ENCODE data around the gene SCAMP4.

Gene SCAMP4

DNA sequence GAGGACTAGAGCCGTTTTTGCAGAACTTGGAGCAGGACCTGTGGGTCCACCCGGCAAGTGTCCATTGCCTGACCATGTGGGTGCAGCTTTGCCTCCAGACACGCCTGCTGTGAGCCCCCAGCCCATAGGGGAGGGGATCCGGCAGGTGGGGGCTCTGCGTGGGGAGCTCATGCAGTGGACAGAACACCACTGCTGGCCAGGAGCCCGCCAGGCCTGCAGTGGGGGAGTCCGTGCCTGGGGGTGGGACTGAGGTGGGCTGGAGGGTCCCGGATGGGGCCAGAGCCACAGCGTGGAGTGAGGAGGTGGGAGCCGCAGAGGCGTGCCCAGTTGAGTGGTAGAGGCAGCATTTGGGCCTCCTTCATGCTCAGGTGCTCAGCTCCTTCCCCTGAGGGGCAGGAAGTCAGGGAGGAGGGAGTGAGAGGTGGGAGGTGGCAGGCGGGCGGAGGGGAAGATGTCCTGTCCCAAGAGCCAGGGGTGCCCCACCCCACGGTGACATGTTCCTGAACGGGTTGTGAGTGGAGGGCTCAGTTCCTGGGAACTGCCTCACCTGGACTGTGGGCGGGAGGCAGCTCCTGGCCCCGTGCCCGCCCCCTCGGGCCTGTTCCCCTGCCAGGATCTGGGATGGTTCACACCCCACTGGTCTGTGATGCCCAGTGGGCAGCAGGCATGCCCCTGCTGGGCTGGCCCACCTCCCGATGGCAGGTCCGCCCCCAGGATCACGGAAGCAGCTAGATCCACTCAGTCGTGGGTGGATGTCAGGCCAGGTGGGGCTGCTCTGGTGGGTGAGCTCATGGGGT, 8.8 kb downstream of the SCAMP4 start:
- TF ChIP-seq, protein P1, sequence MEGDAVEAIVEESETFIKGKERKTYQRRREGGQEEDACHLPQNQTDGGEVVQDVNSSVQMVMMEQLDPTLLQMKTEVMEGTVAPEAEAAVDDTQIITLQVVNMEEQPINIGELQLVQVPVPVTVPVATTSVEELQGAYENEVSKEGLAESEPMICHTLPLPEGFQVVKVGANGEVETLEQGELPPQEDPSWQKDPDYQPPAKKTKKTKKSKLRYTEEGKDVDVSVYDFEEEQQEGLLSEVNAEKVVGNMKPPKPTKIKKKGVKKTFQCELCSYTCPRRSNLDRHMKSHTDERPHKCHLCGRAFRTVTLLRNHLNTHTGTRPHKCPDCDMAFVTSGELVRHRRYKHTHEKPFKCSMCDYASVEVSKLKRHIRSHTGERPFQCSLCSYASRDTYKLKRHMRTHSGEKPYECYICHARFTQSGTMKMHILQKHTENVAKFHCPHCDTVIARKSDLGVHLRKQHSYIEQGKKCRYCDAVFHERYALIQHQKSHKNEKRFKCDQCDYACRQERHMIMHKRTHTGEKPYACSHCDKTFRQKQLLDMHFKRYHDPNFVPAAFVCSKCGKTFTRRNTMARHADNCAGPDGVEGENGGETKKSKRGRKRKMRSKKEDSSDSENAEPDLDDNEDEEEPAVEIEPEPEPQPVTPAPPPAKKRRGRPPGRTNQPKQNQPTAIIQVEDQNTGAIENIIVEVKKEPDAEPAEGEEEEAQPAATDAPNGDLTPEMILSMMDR (IDR thresholded peaks at IDR 0.05; ENCODE audit: poor library complexity, severe bottlenecking), result no peak
- ATAC-seq (ENCODE audit: low read depth), result peak; percentile 10; the same call in 1 of the 3 replicates
- no peak for DNase-seq (ENCODE audit: low spot score)
- no peaks in the 10 kb centered on the region for H3K27me3 ChIP-seq (ENCODE audit: insufficient read depth, poor library complexity, severe bottlenecking)
- H3K36me3 ChIP-seq (ENCODE audit: low read depth), result peaks cover 9% of the 10 kb centered on the region; the same call in 1 of the 2 replicates
- no peaks in the 10 kb centered on the region for H3K9me3 ChIP-seq (ENCODE audit: severe bottlenecking)
- H3K4me1 ChIP-seq (ENCODE audit: insufficient read depth, poor library complexity, severe bottlenecking), result peaks cover 6% of the 10 kb centered on the region
- no peak overlapping the region for H3K4me3 ChIP-seq (ENCODE audit: severe bottlenecking)
- no peak overlapping the region for H3K27ac ChIP-seq (ENCODE audit: poor library complexity, severe bottlenecking)

DNA sequence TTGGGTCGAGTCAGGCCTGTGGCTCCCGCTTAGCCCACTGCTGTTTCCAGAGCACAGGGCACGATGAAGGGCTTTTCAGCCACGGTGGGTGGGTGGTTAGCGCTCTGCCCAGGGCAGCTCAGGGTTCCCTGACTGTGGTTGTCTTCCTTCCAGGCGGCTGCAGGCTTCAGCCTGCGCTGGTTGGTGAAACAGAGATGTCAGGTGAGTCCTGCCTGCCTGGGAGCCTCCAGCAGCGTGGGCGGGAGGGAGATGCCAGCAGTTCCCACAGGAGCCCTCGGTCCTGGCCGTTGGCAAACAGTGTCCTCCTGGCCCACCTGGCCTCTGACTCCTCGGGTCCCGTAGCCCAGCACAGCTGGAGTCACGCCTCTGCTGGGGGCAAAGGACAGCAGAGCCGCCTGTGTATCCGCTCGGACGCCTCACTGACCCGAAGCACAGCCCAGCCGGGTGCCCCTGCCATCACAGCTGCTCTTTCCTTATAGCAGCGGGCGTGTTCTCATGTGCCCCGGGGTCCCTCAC, 9.7 kb downstream of the SCAMP4 start:
- H3K4me3 ChIP-seq (ENCODE audit: severe bottlenecking), result no peak overlapping the region
- no peaks in the 10 kb centered on the region for H3K9me3 ChIP-seq (ENCODE audit: severe bottlenecking)
- DNase-seq (ENCODE audit: low spot score) (no peak), ATAC-seq (ENCODE audit: low read depth) (no peak)
- peaks cover 16% of the 10 kb centered on the region for H3K36me3 ChIP-seq (ENCODE audit: low read depth)
- no peak overlapping the region for H3K27ac ChIP-seq (ENCODE audit: poor library complexity, severe bottlenecking)
- TF ChIP-seq, protein P1 (IDR thresholded peaks at IDR 0.05; ENCODE audit: poor library complexity, severe bottlenecking), result no peak
- peaks cover 6% of the 10 kb centered on the region for H3K4me1 ChIP-seq (ENCODE audit: insufficient read depth, poor library complexity, severe bottlenecking)
- H3K27me3 ChIP-seq (ENCODE audit: insufficient read depth, poor library complexity, severe bottlenecking), result no peaks in the 10 kb centered on the region

DNA sequence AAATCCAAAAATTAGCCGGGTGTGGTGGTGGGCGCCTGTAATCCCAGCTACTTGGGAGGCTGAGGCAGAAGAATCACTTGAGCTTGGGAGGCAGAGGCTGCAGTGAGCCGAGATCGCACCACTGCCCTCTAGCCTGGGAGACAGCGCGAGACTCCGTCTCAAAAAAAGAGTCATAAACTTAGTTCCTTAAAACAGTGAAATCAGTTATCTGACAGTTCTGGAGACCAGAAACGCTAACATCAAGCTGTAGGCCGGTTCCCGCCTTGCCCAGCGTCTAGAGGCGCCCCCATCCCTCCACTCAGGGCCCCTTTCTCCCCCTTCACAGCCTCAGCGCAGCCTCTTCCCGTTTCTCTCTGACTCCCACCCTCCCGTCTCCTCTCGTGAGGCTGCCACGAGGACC, 11.9 kb downstream of the SCAMP4 start:
- H3K4me3 ChIP-seq (ENCODE audit: severe bottlenecking), result no peak overlapping the region
- no peak for DNase-seq (ENCODE audit: low spot score)
- H3K27ac ChIP-seq (ENCODE audit: poor library complexity, severe bottlenecking), result no peak overlapping the region
- peaks cover 26% of the 10 kb centered on the region for H3K36me3 ChIP-seq (ENCODE audit: low read depth)
- TF ChIP-seq, protein P1 (IDR thresholded peaks at IDR 0.05; ENCODE audit: poor library complexity, severe bottlenecking), result no peak
- H3K27me3 ChIP-seq (ENCODE audit: insufficient read depth, poor library complexity, severe bottlenecking), result no peaks in the 10 kb centered on the region
- no peaks in the 10 kb centered on the region for H3K9me3 ChIP-seq (ENCODE audit: severe bottlenecking)
- no peak for ATAC-seq (ENCODE audit: low read depth)
- peaks cover 6% of the 10 kb centered on the region for H3K4me1 ChIP-seq (ENCODE audit: insufficient read depth, poor library complexity, severe bottlenecking)

DNA sequence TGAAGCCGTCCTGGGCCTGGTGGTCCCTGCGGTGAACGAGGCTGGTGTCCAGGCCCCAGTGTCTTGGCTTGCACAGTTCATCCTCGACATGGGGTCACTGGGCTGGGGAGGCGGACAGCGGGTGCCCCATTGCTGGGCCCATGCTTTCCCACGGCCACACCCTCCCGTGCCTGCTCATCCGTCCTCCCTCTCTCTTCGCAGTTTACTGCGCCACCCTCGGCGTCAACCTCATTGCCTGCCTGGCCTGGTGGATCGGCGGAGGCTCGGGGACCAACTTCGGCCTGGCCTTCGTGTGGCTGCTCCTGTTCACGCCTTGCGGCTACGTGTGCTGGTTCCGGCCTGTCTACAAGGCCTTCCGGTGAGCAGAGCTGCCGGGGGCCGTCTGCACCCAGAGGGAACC, 12.7 kb downstream of the SCAMP4 start:
- Histone ChIP-seq H3K27me3 (ENCODE audit: insufficient read depth, poor library complexity, severe bottlenecking) (no peaks in the 10 kb centered on the region), H3K27ac (ENCODE audit: poor library complexity, severe bottlenecking) (no peak overlapping the region), H3K36me3 (ENCODE audit: low read depth) (peaks cover 31% of the 10 kb centered on the region), H3K4me1 (ENCODE audit: insufficient read depth, poor library complexity, severe bottlenecking) (peaks cover 6% of the 10 kb centered on the region), H3K4me3 (ENCODE audit: severe bottlenecking) (no peak overlapping the region), H3K9me3 (ENCODE audit: severe bottlenecking) (no peaks in the 10 kb centered on the region)
- ATAC-seq (ENCODE audit: low read depth) (no peak), DNase-seq (ENCODE audit: low spot score) (no peak)
- TF ChIP-seq, protein P1 (IDR thresholded peaks at IDR 0.05; ENCODE audit: poor library complexity, severe bottlenecking), result no peak

GRCh38 chr19:1918975-1919374, 13.8 kb downstream of the SCAMP4 start:
- H3K4me3 ChIP-seq (ENCODE audit: severe bottlenecking), result no peak overlapping the region
- TF ChIP-seq, protein P1 (IDR thresholded peaks at IDR 0.05; ENCODE audit: poor library complexity, severe bottlenecking), result no peak
- H3K27me3 ChIP-seq (ENCODE audit: insufficient read depth, poor library complexity, severe bottlenecking), result no peaks in the 10 kb centered on the region
- peaks cover under 1% of the 10 kb centered on the region for H3K4me1 ChIP-seq (ENCODE audit: insufficient read depth, poor library complexity, severe bottlenecking)
- DNase-seq (ENCODE audit: low spot score) (no peak), ATAC-seq (ENCODE audit: low read depth) (no peak)
- peaks cover 35% of the 10 kb centered on the region for H3K36me3 ChIP-seq (ENCODE audit: low read depth)
- no peaks in the 10 kb centered on the region for H3K9me3 ChIP-seq (ENCODE audit: severe bottlenecking)
- H3K27ac ChIP-seq (ENCODE audit: poor library complexity, severe bottlenecking), result no peak overlapping the region
